GM12865 (cell line): ENCODE data around the gene SLC2A9.

Experiments
- DNase-seq: peaks from one replicate; pipeline ENCODE4 v3.0.0; 2010; ENCODE audit warnings: low read depth
- H3K4me3 ChIP-seq: 2 replicates; pipeline ENCODE4 v1.5.1; 2011; ENCODE audit warnings: mild to moderate bottlenecking, low read depth, low read length, control low read depth
- CTCF ChIP-seq: IDR thresholded peaks from 2 replicates; pipeline ENCODE4 v1.5.1; 2011; ENCODE audit warnings: low read length, control low read depth, low read depth, inconsistent platforms; ENCODE audit not compliant: insufficient read depth; ENCODE audit errors: missing control alignments

SLC2A9 gene

GRCh38 chr4:10020871-10021652 is at the start of gene SLC2A9:
Gene SLC2A9 (minus strand): TSS chr4:10021497. CDS start chr4:10021429, 68 bp downstream.
- no peak for TF ChIP-seq CTCF
- no peak within 1 kb of the TSS for H3K4me3 ChIP-seq
- DNase-seq: no peak

GRCh38 chr4:10069075-10069642 is 47.9 kb upstream of the SLC2A9 start:
- no peak for DNase-seq
- TF ChIP-seq CTCF: no peak
- H3K4me3 ChIP-seq: no peak overlapping the region

- DNase-seq: no peak
- H3K4me3 ChIP-seq: no peak overlapping the region
- no peak for TF ChIP-seq CTCF
These were observed 45.7 kb upstream of the SLC2A9 start for GRCh38 chr4:10066670-10067651.

GRCh38 chr4:10066206-10066605 is 44.9 kb upstream of the SLC2A9 start:
- TF ChIP-seq CTCF: no peak
- H3K4me3 ChIP-seq: no peak overlapping the region
- DNase-seq: no peak

- H3K4me3 ChIP-seq: no peak overlapping the region
- no peak for DNase-seq
- peak; percentile 14 for TF ChIP-seq CTCF
These were observed 42.4 kb upstream of the SLC2A9 start for GRCh38 chr4:10063544-10064300.
